ENCODE data around the gene EYA2.

DNA sequence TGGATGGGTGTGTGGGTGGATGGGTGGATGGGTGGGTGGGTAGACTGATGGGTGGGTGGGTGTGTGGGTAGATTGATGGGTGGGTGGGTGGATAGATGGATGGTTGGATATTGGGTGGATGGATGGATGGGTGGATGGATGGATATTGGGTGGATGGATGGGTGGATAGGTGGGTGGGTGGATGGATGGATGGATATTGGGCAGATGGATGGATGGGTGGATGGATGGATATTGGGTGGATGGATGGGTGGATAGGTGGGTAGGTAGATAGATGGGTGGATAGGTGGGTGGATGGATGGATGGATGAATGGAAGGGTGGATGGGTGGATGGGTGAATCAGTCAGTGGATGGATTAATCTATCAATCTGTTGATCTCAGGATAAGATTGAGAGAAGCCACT lies 284.6 kb downstream of the EYA2 start:
- TF ChIP-seq, protein P1, sequence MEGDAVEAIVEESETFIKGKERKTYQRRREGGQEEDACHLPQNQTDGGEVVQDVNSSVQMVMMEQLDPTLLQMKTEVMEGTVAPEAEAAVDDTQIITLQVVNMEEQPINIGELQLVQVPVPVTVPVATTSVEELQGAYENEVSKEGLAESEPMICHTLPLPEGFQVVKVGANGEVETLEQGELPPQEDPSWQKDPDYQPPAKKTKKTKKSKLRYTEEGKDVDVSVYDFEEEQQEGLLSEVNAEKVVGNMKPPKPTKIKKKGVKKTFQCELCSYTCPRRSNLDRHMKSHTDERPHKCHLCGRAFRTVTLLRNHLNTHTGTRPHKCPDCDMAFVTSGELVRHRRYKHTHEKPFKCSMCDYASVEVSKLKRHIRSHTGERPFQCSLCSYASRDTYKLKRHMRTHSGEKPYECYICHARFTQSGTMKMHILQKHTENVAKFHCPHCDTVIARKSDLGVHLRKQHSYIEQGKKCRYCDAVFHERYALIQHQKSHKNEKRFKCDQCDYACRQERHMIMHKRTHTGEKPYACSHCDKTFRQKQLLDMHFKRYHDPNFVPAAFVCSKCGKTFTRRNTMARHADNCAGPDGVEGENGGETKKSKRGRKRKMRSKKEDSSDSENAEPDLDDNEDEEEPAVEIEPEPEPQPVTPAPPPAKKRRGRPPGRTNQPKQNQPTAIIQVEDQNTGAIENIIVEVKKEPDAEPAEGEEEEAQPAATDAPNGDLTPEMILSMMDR (IDR thresholded peaks at IDR 0.05), result no peak
- TF ChIP-seq POLR2A (IDR thresholded peaks at IDR 0.05), result no peak
